ENCODE data around the gene RBPJ.

RBPJ gene

DNA sequence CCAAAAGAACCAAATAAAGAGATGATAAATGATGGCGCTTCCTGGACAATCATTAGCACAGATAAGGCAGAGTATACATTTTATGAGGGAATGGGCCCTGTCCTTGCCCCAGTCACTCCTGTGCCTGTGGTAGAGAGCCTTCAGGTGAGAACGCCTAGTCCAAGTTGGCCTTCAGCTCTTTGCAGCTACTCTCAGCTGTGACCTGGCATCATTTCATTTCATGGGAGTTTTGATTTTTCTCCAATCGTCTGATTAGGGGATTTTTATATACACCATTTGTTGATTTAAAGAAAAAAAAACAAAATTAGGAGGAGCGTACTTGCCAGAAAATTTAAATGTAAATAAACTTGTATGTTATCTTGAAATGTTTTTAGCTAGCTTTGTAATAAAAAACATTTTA is 109.1 kb downstream of the RBPJ start:
- peaks cover 37 to 38% of the 10 kb centered on the region in 2 donors for H3K36me3 ChIP-seq (ENCODE audit: control insufficient read depth in 2 of 2, insufficient read depth in 2 of 2, low read length in 2 of 2)
- H3K9me3 ChIP-seq (ENCODE audit: control insufficient read depth in 2 of 2, low read length in 2 of 2), result no peaks in the 10 kb centered on the region
- no peaks in the 10 kb centered on the region for H3K4me1 ChIP-seq (ENCODE audit: control insufficient read depth in 2 of 2, insufficient read depth in 2 of 2, low read length in 2 of 2)
- H3K4me3 ChIP-seq (ENCODE audit: low read length in 2 of 2), result no peak overlapping the region
- H3K27ac ChIP-seq (ENCODE audit: low read depth in 2 of 2, low read length in 2 of 2), result no peak overlapping the region
- no peaks in the 10 kb centered on the region for H3K27me3 ChIP-seq (ENCODE audit: control insufficient read depth in 2 of 2, insufficient read depth in 2 of 2, low read length in 2 of 2)
- no peak overlapping the region for H3K9ac ChIP-seq (ENCODE audit: low read depth in 1 of 2, low read length in 2 of 2)

DNA sequence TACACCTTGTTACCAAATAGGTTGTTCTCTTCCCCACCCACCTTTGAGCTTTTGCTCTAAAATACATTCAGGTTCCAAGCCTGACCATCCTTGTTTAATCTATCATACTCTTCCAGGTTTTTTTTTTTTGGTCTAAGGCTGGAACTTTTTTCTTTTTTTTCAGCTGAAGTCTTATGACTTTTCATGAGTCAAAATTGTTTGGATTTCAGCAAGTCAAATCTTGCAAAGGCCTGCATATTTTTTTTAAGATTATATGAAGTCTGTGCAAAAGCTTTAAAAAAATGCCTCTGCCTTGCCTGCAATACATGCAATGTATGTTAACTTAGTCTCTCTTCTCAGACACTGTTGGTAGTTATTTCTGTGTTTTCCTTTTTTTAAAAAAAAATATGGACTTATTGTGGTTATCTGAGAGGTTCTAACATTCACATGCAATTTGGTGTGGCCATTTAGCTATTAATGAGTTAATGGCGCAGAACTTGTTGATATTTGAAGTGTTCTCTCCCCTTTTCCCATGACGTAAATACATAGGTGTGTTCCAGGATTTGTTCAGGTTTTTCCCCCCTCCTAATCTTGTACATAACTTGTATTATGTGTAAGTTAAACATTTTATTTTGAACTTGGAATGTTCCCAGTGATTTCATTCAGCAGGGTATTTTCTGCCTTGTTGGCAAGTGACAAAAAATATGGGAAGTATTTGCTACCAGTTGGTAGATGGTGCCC is 110.8 kb downstream of the RBPJ start:
- no peaks in the 10 kb centered on the region for H3K9me3 ChIP-seq (ENCODE audit: control insufficient read depth in 2 of 2, low read length in 2 of 2)
- H3K4me1 ChIP-seq (ENCODE audit: control insufficient read depth in 2 of 2, insufficient read depth in 2 of 2, low read length in 2 of 2), result no peaks in the 10 kb centered on the region
- no peak overlapping the region for H3K4me3 ChIP-seq (ENCODE audit: low read length in 2 of 2)
- no peak overlapping the region for H3K9ac ChIP-seq (ENCODE audit: low read depth in 1 of 2, low read length in 2 of 2)
- H3K27ac ChIP-seq (ENCODE audit: low read depth in 2 of 2, low read length in 2 of 2), result no peak overlapping the region
- H3K36me3 ChIP-seq (ENCODE audit: control insufficient read depth in 2 of 2, insufficient read depth in 2 of 2, low read length in 2 of 2), result peaks cover 27 to 28% of the 10 kb centered on the region in 2 donors
- no peaks in the 10 kb centered on the region for H3K27me3 ChIP-seq (ENCODE audit: control insufficient read depth in 2 of 2, insufficient read depth in 2 of 2, low read length in 2 of 2)

DNA sequence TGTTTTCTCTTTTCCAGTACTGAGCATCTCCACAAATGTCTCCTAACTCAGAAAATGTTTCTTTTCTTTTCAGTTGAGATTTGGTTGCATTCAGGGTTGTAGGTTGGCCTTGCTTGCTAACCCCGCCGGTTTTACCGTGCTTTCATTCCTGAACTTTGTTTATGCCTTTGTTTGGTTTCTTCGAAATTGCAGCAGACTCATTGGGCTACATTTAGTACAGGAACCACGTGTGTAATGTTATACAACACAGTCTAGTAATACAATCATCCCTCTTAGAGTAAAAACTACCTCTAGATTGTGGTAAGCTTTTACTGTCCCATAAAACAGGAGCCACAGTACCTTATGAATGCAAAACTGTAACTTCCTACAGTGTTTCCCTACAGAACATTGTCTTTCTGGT is 111.6 kb downstream of the RBPJ start:
- no peaks in the 10 kb centered on the region for H3K4me1 ChIP-seq (ENCODE audit: control insufficient read depth in 2 of 2, insufficient read depth in 2 of 2, low read length in 2 of 2)
- H3K36me3 ChIP-seq (ENCODE audit: control insufficient read depth in 2 of 2, insufficient read depth in 2 of 2, low read length in 2 of 2), result peaks cover 23 to 24% of the 10 kb centered on the region in 2 donors
- no peak overlapping the region for H3K27ac ChIP-seq (ENCODE audit: low read depth in 2 of 2, low read length in 2 of 2)

GRCh38 chr4:26433556-26433955 is 112.7 kb downstream of the RBPJ start:
- H3K27ac ChIP-seq (ENCODE audit: low read depth in 2 of 2, low read length in 2 of 2), result no peak overlapping the region
- H3K36me3 ChIP-seq (ENCODE audit: control insufficient read depth in 2 of 2, insufficient read depth in 2 of 2, low read length in 2 of 2), result peaks cover 22 to 23% of the 10 kb centered on the region in 2 donors

More for the DNA sequence above, 111.6 kb downstream of the RBPJ start:
- Histone ChIP-seq H3K9ac (ENCODE audit: low read depth in 1 of 2, low read length in 2 of 2) (no peak overlapping the region), H3K27me3 (ENCODE audit: control insufficient read depth in 2 of 2, insufficient read depth in 2 of 2, low read length in 2 of 2) (no peaks in the 10 kb centered on the region), H3K9me3 (ENCODE audit: control insufficient read depth in 2 of 2, low read length in 2 of 2) (no peaks in the 10 kb centered on the region), H3K4me3 (ENCODE audit: low read length in 2 of 2) (no peak overlapping the region)

DNA sequence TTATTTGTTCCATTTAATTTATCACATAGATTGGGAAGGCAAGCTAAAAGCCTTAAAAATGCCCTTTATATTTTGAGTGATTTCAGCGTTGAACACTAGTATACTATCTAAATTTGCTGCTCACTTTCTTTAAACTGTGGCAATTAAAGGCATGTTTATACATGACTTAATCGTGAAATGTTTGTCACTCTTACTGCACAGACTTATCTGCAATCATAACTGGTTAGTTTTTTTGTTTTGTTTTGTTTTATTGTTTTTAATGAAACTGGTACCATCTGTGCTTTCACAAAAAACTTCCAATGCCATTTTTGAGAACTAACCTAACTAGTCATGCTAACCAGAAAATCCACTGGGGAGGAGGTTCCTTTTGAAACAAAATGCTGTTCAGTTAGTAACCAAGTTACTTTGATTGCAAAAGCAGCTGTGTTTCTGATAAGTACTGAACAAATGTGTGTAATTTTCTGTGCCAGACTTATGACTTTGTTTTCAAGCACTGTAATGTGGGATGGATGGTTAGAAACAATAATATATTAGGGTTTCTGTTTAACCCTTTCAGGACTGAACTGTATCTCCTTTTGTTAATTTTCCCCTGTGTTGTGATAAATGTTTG is 113.3 kb downstream of the RBPJ start:
- Histone ChIP-seq H3K36me3 (ENCODE audit: control insufficient read depth in 2 of 2, insufficient read depth in 2 of 2, low read length in 2 of 2) (peaks cover 20% of the 10 kb centered on the region in 2 donors), H3K9me3 (ENCODE audit: control insufficient read depth in 2 of 2, low read length in 2 of 2) (no peaks in the 10 kb centered on the region), H3K4me3 (ENCODE audit: low read length in 2 of 2) (no peak overlapping the region), H3K9ac (ENCODE audit: low read depth in 1 of 2, low read length in 2 of 2) (no peak overlapping the region), H3K27me3 (ENCODE audit: control insufficient read depth in 2 of 2, insufficient read depth in 2 of 2, low read length in 2 of 2) (no peaks in the 10 kb centered on the region), H3K4me1 (ENCODE audit: control insufficient read depth in 2 of 2, insufficient read depth in 2 of 2, low read length in 2 of 2) (no peaks in the 10 kb centered on the region), H3K27ac (ENCODE audit: low read depth in 2 of 2, low read length in 2 of 2) (no peak overlapping the region)

More at GRCh38 chr4:26433556-26433955, 112.7 kb downstream of the RBPJ start:
- no peak overlapping the region for H3K4me3 ChIP-seq (ENCODE audit: low read length in 2 of 2)
- no peaks in the 10 kb centered on the region for H3K27me3 ChIP-seq (ENCODE audit: control insufficient read depth in 2 of 2, insufficient read depth in 2 of 2, low read length in 2 of 2)
- no peaks in the 10 kb centered on the region for H3K9me3 ChIP-seq (ENCODE audit: control insufficient read depth in 2 of 2, low read length in 2 of 2)
- H3K9ac ChIP-seq (ENCODE audit: low read depth in 1 of 2, low read length in 2 of 2), result no peak overlapping the region
- H3K4me1 ChIP-seq (ENCODE audit: control insufficient read depth in 2 of 2, insufficient read depth in 2 of 2, low read length in 2 of 2), result no peaks in the 10 kb centered on the region

- Histone ChIP-seq H3K36me3 (ENCODE audit: control insufficient read depth in 2 of 2, insufficient read depth in 2 of 2, low read length in 2 of 2) (peaks cover 0 to 2% of the 10 kb centered on the region in 2 donors), H3K27ac (ENCODE audit: low read depth in 2 of 2, low read length in 2 of 2) (no peak overlapping the region)
Measured at GRCh38 chr4:26441102-26441501, 120.3 kb downstream of the RBPJ start.

GRCh38 chr4:26441771-26442170 is 121.0 kb downstream of the RBPJ start:
- H3K9ac ChIP-seq (ENCODE audit: low read depth in 1 of 2, low read length in 2 of 2), result no peak overlapping the region
- no peaks in the 10 kb centered on the region for H3K4me1 ChIP-seq (ENCODE audit: control insufficient read depth in 2 of 2, insufficient read depth in 2 of 2, low read length in 2 of 2)
- no peaks in the 10 kb centered on the region for H3K36me3 ChIP-seq (ENCODE audit: control insufficient read depth in 2 of 2, insufficient read depth in 2 of 2, low read length in 2 of 2)
- no peak overlapping the region for H3K4me3 ChIP-seq (ENCODE audit: low read length in 2 of 2)
- no peak overlapping the region for H3K27ac ChIP-seq (ENCODE audit: low read depth in 2 of 2, low read length in 2 of 2)
- no peaks in the 10 kb centered on the region for H3K9me3 ChIP-seq (ENCODE audit: control insufficient read depth in 2 of 2, low read length in 2 of 2)
- no peaks in the 10 kb centered on the region for H3K27me3 ChIP-seq (ENCODE audit: control insufficient read depth in 2 of 2, insufficient read depth in 2 of 2, low read length in 2 of 2)

More at GRCh38 chr4:26441102-26441501, 120.3 kb downstream of the RBPJ start:
- Histone ChIP-seq H3K9ac (ENCODE audit: low read depth in 1 of 2, low read length in 2 of 2) (no peak overlapping the region), H3K9me3 (ENCODE audit: control insufficient read depth in 2 of 2, low read length in 2 of 2) (no peaks in the 10 kb centered on the region), H3K4me3 (ENCODE audit: low read length in 2 of 2) (no peak overlapping the region), H3K4me1 (ENCODE audit: control insufficient read depth in 2 of 2, insufficient read depth in 2 of 2, low read length in 2 of 2) (no peaks in the 10 kb centered on the region), H3K27me3 (ENCODE audit: control insufficient read depth in 2 of 2, insufficient read depth in 2 of 2, low read length in 2 of 2) (no peaks in the 10 kb centered on the region)

- Histone ChIP-seq H3K4me3 (ENCODE audit: low read length in 2 of 2) (no peak overlapping the region), H3K9me3 (ENCODE audit: control insufficient read depth in 2 of 2, low read length in 2 of 2) (no peaks in the 10 kb centered on the region), H3K27ac (ENCODE audit: low read depth in 2 of 2, low read length in 2 of 2) (no peak overlapping the region), H3K27me3 (ENCODE audit: control insufficient read depth in 2 of 2, insufficient read depth in 2 of 2, low read length in 2 of 2) (no peaks in the 10 kb centered on the region), H3K9ac (ENCODE audit: low read depth in 1 of 2, low read length in 2 of 2) (no peak overlapping the region), H3K4me1 (ENCODE audit: control insufficient read depth in 2 of 2, insufficient read depth in 2 of 2, low read length in 2 of 2) (no peaks in the 10 kb centered on the region), H3K36me3 (ENCODE audit: control insufficient read depth in 2 of 2, insufficient read depth in 2 of 2, low read length in 2 of 2) (no peaks in the 10 kb centered on the region)
Measured at GRCh38 chr4:26447378-26447777, 126.6 kb downstream of the RBPJ start.

DNA sequence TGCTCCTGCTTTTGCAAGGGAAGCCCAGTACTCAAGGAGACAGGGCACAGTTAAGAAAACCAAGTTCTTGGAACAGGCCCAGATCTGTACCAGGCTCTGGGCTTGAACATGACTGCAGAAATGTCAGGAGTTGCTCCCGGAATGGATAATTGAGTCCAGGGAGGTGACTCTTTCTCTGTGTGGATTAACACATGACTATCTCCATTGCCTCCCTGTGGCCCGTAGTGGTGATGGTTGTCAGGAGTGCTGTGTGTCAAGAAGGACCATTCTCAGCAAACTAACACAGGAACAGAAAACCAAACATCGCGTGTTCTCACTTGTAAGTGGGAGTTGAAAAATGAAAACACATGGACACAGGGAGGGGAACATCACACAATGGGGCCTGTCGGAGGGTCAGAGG is 129.6 kb downstream of the RBPJ start:
- Histone ChIP-seq H3K27me3 (ENCODE audit: control insufficient read depth in 2 of 2, insufficient read depth in 2 of 2, low read length in 2 of 2) (no peaks in the 10 kb centered on the region), H3K4me1 (ENCODE audit: control insufficient read depth in 2 of 2, insufficient read depth in 2 of 2, low read length in 2 of 2) (no peaks in the 10 kb centered on the region), H3K9me3 (ENCODE audit: control insufficient read depth in 2 of 2, low read length in 2 of 2) (no peaks in the 10 kb centered on the region), H3K9ac (ENCODE audit: low read depth in 1 of 2, low read length in 2 of 2) (no peak overlapping the region), H3K4me3 (ENCODE audit: low read length in 2 of 2) (no peak overlapping the region), H3K27ac (ENCODE audit: low read depth in 2 of 2, low read length in 2 of 2) (no peak overlapping the region), H3K36me3 (ENCODE audit: control insufficient read depth in 2 of 2, insufficient read depth in 2 of 2, low read length in 2 of 2) (no peaks in the 10 kb centered on the region)

- no peak overlapping the region for H3K9ac ChIP-seq (ENCODE audit: low read depth in 1 of 2, low read length in 2 of 2)
- H3K27me3 ChIP-seq (ENCODE audit: control insufficient read depth in 2 of 2, insufficient read depth in 2 of 2, low read length in 2 of 2), result no peaks in the 10 kb centered on the region
- H3K27ac ChIP-seq (ENCODE audit: low read depth in 2 of 2, low read length in 2 of 2), result no peak overlapping the region
- H3K4me1 ChIP-seq (ENCODE audit: control insufficient read depth in 2 of 2, insufficient read depth in 2 of 2, low read length in 2 of 2), result no peaks in the 10 kb centered on the region
- H3K4me3 ChIP-seq (ENCODE audit: low read length in 2 of 2), result no peak overlapping the region
- no peaks in the 10 kb centered on the region for H3K36me3 ChIP-seq (ENCODE audit: control insufficient read depth in 2 of 2, insufficient read depth in 2 of 2, low read length in 2 of 2)
- H3K9me3 ChIP-seq (ENCODE audit: control insufficient read depth in 2 of 2, low read length in 2 of 2), result no peaks in the 10 kb centered on the region
Measured at GRCh38 chr4:26451597-26451996, 130.8 kb downstream of the RBPJ start.

All from mucosa of rectum (tissue), 2 donors.